Fibroblast of mammary gland (primary cell): Measurements from ENCODE around the gene ERG.

Experiments used
- DNase-seq: peaks from one replicate; pipeline ENCODE4 v3.0.0-alpha.2; 2010; ENCODE audit warnings: low read depth
- H3K4me3 ChIP-seq: 2 replicates; pipeline ENCODE4 v1.5.1; 2011; ENCODE audit warnings: low read depth, mild to moderate bottlenecking, low read length, moderate library complexity; ENCODE audit not compliant: control insufficient read depth
- CTCF ChIP-seq: conservative IDR thresholded peaks from 2 replicates; pipeline ENCODE4 v1.5.1; 2011; ENCODE audit warnings: low read depth, low read length, inconsistent platforms; ENCODE audit not compliant: control insufficient read depth, insufficient read depth

Gene ERG

GRCh38 chr21:38422082-38422481, 76.2 kb downstream of the ERG start:
- no peak for DNase-seq
- no peak overlapping the region for H3K4me3 ChIP-seq
- TF ChIP-seq CTCF = no peak

GRCh38 chr21:38420140-38420539, 78.1 kb downstream of the ERG start:
- no peak for TF ChIP-seq CTCF
- no peak overlapping the region for H3K4me3 ChIP-seq
- DNase-seq = peak; percentile 5

GRCh38 chr21:38417726-38418125, 80.6 kb downstream of the ERG start:
- no peak overlapping the region for H3K4me3 ChIP-seq
- no peak for DNase-seq
- no peak for TF ChIP-seq CTCF

- no peak for TF ChIP-seq CTCF
- DNase-seq = no peak
- H3K4me3 ChIP-seq = no peak overlapping the region
Observed at GRCh38 chr21:38416791-38417190, 81.5 kb downstream of the ERG start.

GRCh38 chr21:38413958-38414548, 84.2 kb downstream of the ERG start:
- no peak overlapping the region for H3K4me3 ChIP-seq
- no peak for TF ChIP-seq CTCF
- no peak for DNase-seq

- no peak for TF ChIP-seq CTCF
- DNase-seq = no peak
- no peak overlapping the region for H3K4me3 ChIP-seq
Observed at GRCh38 chr21:38410466-38410865, 87.8 kb downstream of the ERG start.

- TF ChIP-seq CTCF = no peak
- no peak for DNase-seq
- no peak overlapping the region for H3K4me3 ChIP-seq
Observed at GRCh38 chr21:38409907-38410306, 88.4 kb downstream of the ERG start.
